Measurements from ENCODE around the gene CES2. TPM values are rescaled to one million over a fixed set of nuclear protein-coding genes. Genes with fewer than 3 reads are reported as not detected.
A peak's percentile ranks its signal among the peaks of the same experiment; 100 is the strongest.
"Not testable (repeated sequence)": the region's sequence is repeated elsewhere in the genome, so short reads cannot be mapped to it uniquely, and the experiment has no call there.

CES2 gene
- total RNA-seq, 2 experiments from 2014 or later = 59.3 to 62.6 TPM

DNA sequence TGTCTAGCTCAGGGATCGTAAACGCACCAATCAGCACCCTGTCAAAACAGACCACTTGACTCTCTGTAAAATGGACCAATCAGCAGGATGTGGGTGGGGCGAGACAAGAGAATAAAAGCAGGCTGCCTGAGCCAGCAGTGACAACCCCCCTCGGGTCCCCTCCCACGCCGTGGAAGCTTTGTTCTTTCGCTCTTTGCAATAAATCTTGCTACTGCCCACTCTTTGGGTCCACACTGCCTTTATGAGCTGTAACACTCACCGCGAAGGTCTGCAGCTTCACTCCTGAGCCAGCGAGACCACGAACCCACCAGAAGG, 39.6 kb downstream of the CES2 start:
- H3K27ac Mint-ChIP-seq; H3K4me1 Mint-ChIP-seq (ENCODE audit: low read depth): not testable (repeated sequence)
- peak overlapping the region; percentile 16 for H3K4me3 ChIP-seq (ENCODE audit: low read length)

DNA sequence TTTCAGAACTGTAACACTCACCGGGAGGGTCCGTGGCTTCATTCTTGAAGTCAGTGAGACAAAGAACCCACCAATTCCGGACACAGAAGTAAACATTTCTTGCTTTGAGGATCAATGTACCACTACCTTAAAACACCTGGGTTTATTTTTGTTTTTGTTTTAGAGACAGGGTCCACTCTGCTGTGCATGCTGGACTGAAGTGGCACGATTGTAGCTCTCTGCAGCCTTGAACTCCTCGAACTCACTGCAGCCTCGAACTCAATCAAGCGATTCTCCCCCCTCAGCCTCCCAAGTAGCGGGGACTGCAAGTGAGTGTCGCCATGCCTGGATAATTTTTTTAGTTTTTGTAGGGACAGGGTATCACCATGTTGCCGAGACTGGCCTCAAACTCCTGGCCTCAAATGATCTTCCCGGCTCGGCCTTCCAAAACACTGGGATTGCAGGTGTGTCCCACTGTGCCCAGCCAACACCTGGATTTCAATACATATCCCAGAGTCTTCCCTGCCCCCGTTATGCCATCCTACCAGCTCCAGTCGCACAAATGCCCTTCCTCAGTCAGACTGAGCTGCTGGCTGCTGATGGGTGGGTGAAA, 40.1 kb downstream of the CES2 start:
- peaks cover 5% of the 10 kb centered on the region for H3K4me1 Mint-ChIP-seq (ENCODE audit: low read depth)
- ChIA-PET POLR2A (interaction anchor here (0.7 kb wide), 1 partner anchor 225 kb away, joined by 3 read pairs; no protein-coding TSS in a partner anchor), CTCF (interaction anchor here (0.8 to 2.7 kb wide), 4 partner anchors 42 to 209 kb away, joined by 3 to 13 read pairs (median 3); no protein-coding TSS in a partner anchor)
- no peak overlapping the region for H3K27ac Mint-ChIP-seq
- Histone ChIP-seq H3K4me1 (ENCODE audit: insufficient read depth, low read length) (peaks cover 12% of the 10 kb centered on the region), H3K4me3 (ENCODE audit: low read length) (peak overlapping the region; percentile 16), H3K36me3 (ENCODE audit: insufficient read depth, low read length) (no peaks in the 10 kb centered on the region), H3K27me3 (ENCODE audit: control insufficient read depth in 1 of 2, insufficient read depth in 2 of 2, low read length in 2 of 2) (no peaks in the 10 kb centered on the region), H3K9me3 (ENCODE audit: control insufficient read depth in 1 of 2, insufficient read depth in 1 of 2, low read length in 2 of 2) (no peaks in the 10 kb centered on the region), H3K27ac (ENCODE audit: low read depth in 1 of 2, low read length in 2 of 2) (no peak overlapping the region)
- peaks cover 3% of the 10 kb centered on the region for H3K27me3 Mint-ChIP-seq
- no peaks in the 10 kb centered on the region for H3K36me3 Mint-ChIP-seq (ENCODE audit: low read depth)
- DNase-seq (no peak), ATAC-seq (ENCODE audit: poor library complexity) (no peak)
- intact Hi-C loops (cut with DNase I, micrococcal nuclease) = loop anchor here (5.0 to 10.0 kb wide), 4 partner anchors 422 to 492 kb away; partner anchors contain the start of gene ZDHHC1 (in 2 of the 2)
- no peak for TF ChIP-seq CTCF (IDR thresholded peaks at IDR 0.05)
- no peaks in the 10 kb centered on the region for H3K9me3 Mint-ChIP-seq
- H3K4me3 Mint-ChIP-seq = peak overlapping the region; percentile 85

More for the DNA sequence above, 39.6 kb downstream of the CES2 start:
- H3K9me3 ChIP-seq (ENCODE audit: control insufficient read depth in 1 of 2, insufficient read depth in 1 of 2, low read length in 2 of 2); POLR2A ChIA-PET; H3K9me3 Mint-ChIP-seq; H3K27me3 ChIP-seq (ENCODE audit: control insufficient read depth in 1 of 2, insufficient read depth in 2 of 2, low read length in 2 of 2); H3K27ac ChIP-seq (ENCODE audit: low read depth in 1 of 2, low read length in 2 of 2); H3K36me3 Mint-ChIP-seq (ENCODE audit: low read depth); ATAC-seq (ENCODE audit: poor library complexity); H3K36me3 ChIP-seq (ENCODE audit: insufficient read depth, low read length); H3K27me3 Mint-ChIP-seq: not testable (repeated sequence)
- peaks cover 12% of the 10 kb centered on the region for H3K4me1 ChIP-seq (ENCODE audit: insufficient read depth, low read length)
- peak overlapping the region; percentile 85 for H3K4me3 Mint-ChIP-seq
- CTCF ChIA-PET = interaction anchor here (1.5 to 2.7 kb wide), 2 partner anchors 80 to 180 kb away, joined by 3 to 13 read pairs; no protein-coding TSS in a partner anchor
- peak in 10 of 14 experiments; percentile 10 to 68 (median 29) for DNase-seq
- intact Hi-C loops (cut with DNase I, micrococcal nuclease) = loop anchor here (5.0 to 10.0 kb wide), 4 partner anchors 422 to 492 kb away; partner anchors contain the start of gene ZDHHC1 (in 2 of the 2)

DNA sequence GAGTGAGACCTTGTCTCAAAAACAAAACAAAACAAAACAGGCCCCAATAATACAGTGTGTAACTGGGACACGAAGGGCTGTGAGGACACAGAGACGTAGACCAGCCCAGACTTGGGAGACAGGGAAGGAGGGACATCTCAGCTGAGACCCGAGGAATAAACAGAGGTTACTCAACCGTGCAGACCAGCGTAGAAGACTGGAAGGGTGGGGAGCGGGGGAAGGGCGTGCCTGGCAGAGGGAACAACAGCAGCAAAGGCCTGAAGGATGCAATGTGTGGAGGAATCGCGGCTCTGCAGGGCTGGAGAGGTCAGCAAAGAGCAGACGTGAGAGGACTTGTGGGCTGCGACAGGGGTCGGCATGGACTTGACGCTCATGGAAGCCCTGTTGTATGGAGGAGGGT, 41.4 kb downstream of the CES2 start:
- intact Hi-C loops (cut with DNase I, micrococcal nuclease) = loop anchor here (1.0 to 10.0 kb wide), 7 partner anchors 125 to 491 kb away; partner anchors contain the start of gene ZDHHC1 (in 2 of the 2)

More for the DNA sequence above, 41.4 kb downstream of the CES2 start:
- no peak for DNase-seq
- Mint-ChIP-seq H3K27me3 (peaks cover 3% of the 10 kb centered on the region), H3K4me1 (ENCODE audit: low read depth) (peaks cover 5% of the 10 kb centered on the region), H3K27ac (no peak overlapping the region), H3K4me3 (no peak overlapping the region), H3K36me3 (ENCODE audit: low read depth) (no peaks in the 10 kb centered on the region), H3K9me3 (no peaks in the 10 kb centered on the region)
- POLR2A ChIA-PET = no interaction called here
- Histone ChIP-seq H3K36me3 (ENCODE audit: insufficient read depth, low read length) (no peaks in the 10 kb centered on the region), H3K4me3 (ENCODE audit: low read length) (no peak overlapping the region), H3K9me3 (ENCODE audit: control insufficient read depth in 1 of 2, insufficient read depth in 1 of 2, low read length in 2 of 2) (no peaks in the 10 kb centered on the region), H3K27me3 (ENCODE audit: control insufficient read depth in 1 of 2, insufficient read depth in 2 of 2, low read length in 2 of 2) (no peaks in the 10 kb centered on the region), H3K4me1 (ENCODE audit: insufficient read depth, low read length) (peaks cover 16% of the 10 kb centered on the region), H3K27ac (ENCODE audit: low read depth in 1 of 2, low read length in 2 of 2) (no peak overlapping the region)
- CTCF ChIA-PET = interaction anchor here (2.7 kb wide), 1 partner anchor 179 kb away, joined by 13 read pairs; no protein-coding TSS in a partner anchor
- no peak for ATAC-seq (ENCODE audit: poor library complexity)
- no peak for TF ChIP-seq CTCF (IDR thresholded peaks at IDR 0.05)
